Measurements from ENCODE around the gene GAB1.

DNA sequence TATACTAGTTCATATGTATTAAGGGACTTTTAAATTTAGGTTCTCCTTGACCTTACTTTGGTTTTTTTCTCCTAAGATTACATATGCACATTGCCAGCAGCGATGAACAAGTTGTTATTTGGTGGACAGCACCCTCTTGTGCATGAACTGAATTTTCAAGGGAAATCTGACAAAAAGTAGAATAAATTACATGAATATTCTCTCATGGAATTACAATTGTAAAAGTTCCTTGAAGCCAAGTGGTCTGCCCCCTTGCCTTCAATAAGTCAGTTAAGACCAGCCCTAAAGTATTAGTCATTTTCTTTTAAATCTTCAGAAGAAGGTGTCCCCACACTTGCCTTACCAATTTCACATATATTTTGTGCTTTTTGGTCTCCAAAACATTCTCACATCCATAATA is 146.2 kb downstream of the GAB1 start:
- TF ChIP-seq, protein P1, sequence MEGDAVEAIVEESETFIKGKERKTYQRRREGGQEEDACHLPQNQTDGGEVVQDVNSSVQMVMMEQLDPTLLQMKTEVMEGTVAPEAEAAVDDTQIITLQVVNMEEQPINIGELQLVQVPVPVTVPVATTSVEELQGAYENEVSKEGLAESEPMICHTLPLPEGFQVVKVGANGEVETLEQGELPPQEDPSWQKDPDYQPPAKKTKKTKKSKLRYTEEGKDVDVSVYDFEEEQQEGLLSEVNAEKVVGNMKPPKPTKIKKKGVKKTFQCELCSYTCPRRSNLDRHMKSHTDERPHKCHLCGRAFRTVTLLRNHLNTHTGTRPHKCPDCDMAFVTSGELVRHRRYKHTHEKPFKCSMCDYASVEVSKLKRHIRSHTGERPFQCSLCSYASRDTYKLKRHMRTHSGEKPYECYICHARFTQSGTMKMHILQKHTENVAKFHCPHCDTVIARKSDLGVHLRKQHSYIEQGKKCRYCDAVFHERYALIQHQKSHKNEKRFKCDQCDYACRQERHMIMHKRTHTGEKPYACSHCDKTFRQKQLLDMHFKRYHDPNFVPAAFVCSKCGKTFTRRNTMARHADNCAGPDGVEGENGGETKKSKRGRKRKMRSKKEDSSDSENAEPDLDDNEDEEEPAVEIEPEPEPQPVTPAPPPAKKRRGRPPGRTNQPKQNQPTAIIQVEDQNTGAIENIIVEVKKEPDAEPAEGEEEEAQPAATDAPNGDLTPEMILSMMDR (IDR thresholded peaks at IDR 0.05; ENCODE audit: low read length), result peak; percentile 52
- TF ChIP-seq EZH2 (IDR thresholded peaks at IDR 0.05; ENCODE audit: borderline replicate concordance, low read length), result no peak
